Activated naive CD8-positive, alpha-beta T cell treated with anti-CD3 and anti-CD28 coated beads, Interleukin-2, amount 50 U/mL, for 16 hours (primary cell): Measurements from ENCODE around the gene GFOD2.

Source experiments
- DNase-seq: peaks from one replicate; pipeline ENCODE4 v3.0.0-alpha.2; 2020; ENCODE audit warnings: low read depth, low spot score

GFOD2 gene

DNA sequence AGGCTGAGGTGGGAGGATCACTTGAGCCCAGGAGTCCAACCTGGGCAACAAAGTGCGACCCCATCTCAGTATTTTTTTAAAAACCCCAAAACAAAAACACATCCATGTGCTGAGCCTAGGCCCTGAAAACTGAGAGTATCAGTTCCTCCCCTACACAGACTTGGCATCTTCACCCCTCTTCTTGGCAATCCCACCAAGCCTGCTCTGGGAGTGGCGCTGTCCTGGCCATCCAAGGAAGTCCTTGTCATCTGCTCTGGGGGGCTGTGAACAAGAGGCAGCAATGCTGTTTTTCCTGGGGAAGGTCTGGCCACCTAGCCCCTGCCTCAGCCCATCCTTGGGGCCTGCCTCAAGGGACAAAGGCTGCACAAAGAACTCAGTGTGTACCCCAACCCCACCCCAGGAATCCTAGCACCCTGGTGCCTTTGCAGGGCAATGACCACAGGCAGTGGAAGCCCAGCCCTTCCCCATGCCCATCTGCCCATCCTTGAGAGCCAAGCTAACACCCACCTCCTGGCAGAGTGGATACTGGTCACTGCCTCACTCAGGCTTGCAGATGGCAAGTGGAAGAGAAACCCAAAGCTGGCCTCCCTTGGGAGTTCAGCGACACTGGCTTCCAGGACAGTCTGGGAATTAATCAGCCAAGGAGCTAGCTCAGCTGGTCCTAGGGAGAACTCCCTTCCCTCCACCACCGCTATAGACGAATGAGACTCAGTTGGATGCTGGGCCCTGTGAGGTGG lies 14.8 kb upstream of the GFOD2 start:
- no peak for DNase-seq

- no peak for DNase-seq
Measured at GRCh38 chr16:67731753-67732095, 12.6 kb upstream of the GFOD2 start.

GRCh38 chr16:67731071-67731752 lies 12.1 kb upstream of the GFOD2 start:
- DNase-seq: no peak

DNA sequence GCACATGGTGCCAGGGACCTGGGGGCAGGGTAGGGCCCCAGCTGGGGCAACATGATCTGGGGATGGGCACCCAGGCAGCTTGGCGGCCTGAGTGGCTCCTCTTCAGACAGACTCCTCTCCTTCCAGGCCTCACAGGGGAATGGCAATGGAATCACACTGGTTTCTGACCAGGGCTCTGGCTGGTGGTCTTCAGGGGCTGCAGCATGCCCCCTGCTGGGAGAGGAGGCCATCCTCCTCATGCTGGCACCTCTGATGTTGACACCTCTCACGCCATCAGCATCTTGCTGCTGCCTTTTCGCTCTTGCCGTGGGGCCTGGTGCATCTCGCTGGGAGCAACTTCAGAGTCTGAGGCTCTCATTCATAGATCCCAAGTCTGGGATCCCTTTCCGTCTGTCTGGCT lies 11.2 kb upstream of the GFOD2 start:
- DNase-seq: no peak

GRCh38 chr16:67729636-67730248 lies 10.6 kb upstream of the GFOD2 start:
- no peak for DNase-seq

- DNase-seq: no peak
Measured at GRCh38 chr16:67727521-67728485, 8.7 kb upstream of the GFOD2 start.

GRCh38 chr16:67726106-67727034 lies 7.3 kb upstream of the GFOD2 start:
- DNase-seq: no peak

DNA sequence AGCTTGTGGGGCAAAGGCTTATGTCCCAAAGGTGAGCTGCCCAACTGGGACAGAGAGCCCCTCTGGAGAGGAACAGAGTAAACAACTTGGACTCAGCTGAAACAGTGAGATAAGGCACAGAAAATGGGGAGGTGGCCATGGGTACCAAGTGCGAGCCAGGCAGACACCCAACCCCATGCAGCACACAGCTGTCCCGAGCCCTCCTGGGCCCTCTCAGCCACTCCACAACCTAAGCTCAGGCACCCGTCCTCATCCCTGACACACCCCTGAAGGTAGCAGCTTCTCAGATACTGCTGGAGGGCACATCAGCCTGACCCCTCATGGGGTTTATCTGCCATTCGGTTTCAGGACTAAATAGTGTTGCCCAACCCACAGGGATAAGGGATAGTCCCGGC lies 4.8 kb upstream of the GFOD2 start:
- no peak for DNase-seq

DNA sequence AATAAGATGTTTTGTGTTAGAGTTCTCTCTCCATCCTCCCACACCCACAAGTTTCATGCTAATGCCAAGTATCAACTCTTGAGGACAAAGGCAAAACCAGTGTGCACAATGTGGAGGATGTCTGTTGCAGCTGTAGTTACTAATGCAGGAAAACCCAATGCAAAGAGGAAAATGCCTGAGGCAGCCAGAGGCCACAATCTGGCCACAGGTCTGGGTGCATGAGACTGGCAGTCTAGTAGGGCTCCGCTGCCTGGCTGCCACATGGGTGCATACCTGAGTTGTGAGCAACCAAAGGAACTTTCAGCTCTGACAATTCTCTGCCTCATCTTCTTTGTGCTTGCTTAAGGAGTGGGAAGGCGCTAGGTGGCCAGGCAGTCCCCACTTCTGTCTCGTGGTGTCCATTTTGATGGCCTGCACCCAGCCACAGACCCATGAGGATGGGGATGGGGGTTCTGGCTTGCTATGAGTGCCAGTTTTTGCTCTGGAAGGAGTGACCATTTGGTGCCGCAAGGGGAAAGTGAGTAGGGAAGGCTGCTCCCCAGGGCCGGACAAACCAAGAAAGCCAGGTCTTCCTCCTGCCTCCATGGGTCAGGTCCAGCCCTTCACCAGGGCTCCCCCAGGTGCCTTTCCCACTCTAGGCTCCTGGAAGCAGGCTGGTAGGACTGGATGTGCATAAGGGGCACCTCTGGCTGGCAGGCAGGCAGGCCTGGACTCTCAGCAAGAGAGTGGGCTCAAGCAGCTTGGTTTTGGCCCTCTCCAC lies 4.2 kb upstream of the GFOD2 start:
- DNase-seq: no peak

DNA sequence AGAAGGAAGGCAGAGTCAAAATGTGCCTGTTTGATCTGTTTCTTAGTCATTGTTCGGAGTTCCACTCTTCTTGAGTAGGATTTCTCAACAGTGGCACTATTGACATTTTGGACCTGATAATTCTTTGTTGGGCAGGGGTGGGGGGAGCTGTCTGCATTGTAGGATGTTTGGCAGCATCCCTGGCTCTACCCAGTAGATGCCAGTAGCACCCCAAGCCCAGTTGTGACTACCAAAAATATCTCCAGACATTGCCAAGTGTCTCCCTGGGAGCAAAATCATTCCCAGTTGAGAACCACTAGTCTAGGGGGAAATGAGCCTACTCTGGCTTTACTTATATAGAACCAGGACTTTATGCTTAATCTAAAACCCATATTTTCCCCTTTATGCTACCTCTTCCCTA lies 1.1 kb upstream of the GFOD2 start:
- no peak for DNase-seq

- no peak for DNase-seq
Measured at GRCh38 chr16:67719778-67720144, 645 bp upstream of the GFOD2 start.

DNA sequence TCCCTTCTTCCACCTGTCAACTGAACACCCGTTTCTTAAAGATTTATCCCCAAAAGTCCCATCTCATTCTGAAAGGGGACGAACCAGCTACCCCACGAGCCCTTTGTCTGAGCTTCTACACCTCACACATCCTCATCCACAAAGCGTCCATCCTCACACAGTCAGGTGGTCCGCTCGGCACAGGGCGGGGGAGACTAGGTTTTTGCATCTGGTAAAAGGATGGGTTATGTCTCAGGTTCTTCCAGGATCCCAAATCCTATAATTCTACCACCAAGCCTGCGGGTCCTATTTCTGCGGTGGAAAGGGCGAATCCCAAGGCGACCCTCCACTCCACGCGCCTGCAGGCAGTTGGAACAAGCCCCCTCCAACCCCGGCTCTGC lies 458 bp downstream of the GFOD2 start:
- no peak for DNase-seq

DNA sequence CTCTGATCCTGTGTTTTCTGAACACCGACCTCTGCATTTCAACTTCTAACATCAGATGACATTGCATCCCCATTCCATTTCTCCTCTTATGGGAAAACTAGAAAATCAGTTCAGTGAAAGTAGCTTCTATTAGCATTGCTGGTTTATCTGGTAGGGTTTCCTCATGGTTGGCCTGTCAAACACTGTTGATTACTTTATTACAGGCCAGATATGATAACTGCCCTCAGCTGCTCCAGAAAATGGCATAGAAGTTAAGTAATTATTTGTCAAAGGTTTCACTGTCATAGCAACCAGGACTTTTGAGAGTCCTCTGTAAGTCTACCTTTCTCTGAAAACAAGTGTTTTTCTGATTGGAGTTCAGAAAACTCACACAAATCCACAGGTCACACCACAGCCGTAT lies 3.0 kb downstream of the GFOD2 start:
- no peak for DNase-seq

GRCh38 chr16:67714522-67714921 lies 4.6 kb downstream of the GFOD2 start:
- no peak for DNase-seq

DNA sequence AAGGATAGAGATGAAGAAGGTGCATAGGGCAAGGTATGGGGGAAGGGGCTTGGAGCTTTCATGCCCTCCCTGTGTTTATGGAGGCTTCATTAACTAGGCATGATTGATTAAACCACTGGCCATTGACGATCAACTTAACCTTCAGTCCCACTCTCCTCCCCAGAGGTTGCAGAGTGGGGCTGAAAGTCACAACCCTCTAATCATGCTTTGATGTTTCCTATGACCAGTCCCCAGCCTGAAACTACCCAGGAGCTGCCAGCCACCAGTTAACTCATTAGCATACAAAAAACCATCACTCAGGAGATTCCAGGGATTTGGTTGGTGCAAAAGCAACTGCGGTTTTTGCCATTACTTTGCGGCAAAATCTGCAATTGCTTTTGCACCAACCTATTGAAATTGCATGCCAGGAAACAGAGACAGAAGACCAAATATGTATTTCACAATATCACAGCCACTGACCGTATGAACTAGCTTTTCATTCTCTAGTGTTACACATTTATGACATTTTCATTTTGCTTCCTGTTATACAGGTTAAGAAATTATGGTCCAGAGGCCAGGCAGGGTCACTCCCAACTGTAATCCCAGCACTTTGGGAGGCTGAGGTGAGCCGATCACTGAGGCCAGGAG lies 5.4 kb downstream of the GFOD2 start:
- no peak for DNase-seq

DNA sequence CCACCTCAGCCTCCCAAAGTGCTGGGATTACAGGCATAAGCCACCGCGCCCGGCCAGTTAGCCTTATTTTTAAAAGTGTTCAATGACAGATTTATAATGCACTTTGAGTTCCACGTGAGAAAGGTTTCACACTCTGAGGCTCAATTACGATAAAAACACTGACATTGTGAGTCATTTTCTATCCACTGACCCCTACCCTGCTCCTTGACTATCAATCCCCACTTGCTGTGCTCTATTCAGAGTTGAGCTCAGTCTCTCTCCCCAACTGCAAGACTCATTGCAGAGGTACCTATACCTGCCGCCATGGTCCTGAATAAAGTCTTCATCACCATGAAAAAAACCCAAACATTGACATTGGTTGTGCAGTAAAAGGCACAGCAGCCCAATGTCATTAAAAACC lies 8.5 kb downstream of the GFOD2 start:
- no peak for DNase-seq

- no peak for DNase-seq
Measured at GRCh38 chr16:67709050-67709449, 10.1 kb downstream of the GFOD2 start.

- no peak for DNase-seq
Measured at GRCh38 chr16:67708368-67708771, 10.7 kb downstream of the GFOD2 start.

- no peak for DNase-seq
Measured at GRCh38 chr16:67707790-67708189, 11.3 kb downstream of the GFOD2 start.

- DNase-seq: no peak
Measured at GRCh38 chr16:67707210-67707609, 11.9 kb downstream of the GFOD2 start.
